HUES6 (cell line): ENCODE results near the gene PRDM16.

ENCODE experiments used
- H3K27ac ChIP-seq: 2 replicates; pipeline ENCODE4 v1.7.0; 2013; ENCODE audit warnings: low read depth, mild to moderate bottlenecking, low read length, inconsistent platforms
- H3K27me3 ChIP-seq: 2 replicates; pipeline ENCODE4 v1.6.1; 2013; ENCODE audit warnings: low read length; ENCODE audit not compliant: control insufficient read depth, insufficient read depth
- H3K36me3 ChIP-seq: 2 replicates; pipeline ENCODE4 v1.6.1; 2013; ENCODE audit warnings: low read length; ENCODE audit not compliant: control insufficient read depth, insufficient read depth
- H3K4me1 ChIP-seq: 2 replicates; pipeline ENCODE4 v1.6.1; 2013; ENCODE audit warnings: low read length; ENCODE audit not compliant: control insufficient read depth, insufficient read depth
- H3K4me3 ChIP-seq: 2 replicates; pipeline ENCODE4 v1.5.1; 2013; ENCODE audit warnings: low read depth, low read length
- H3K9ac ChIP-seq: one replicate; pipeline ENCODE4 v1.6.1; 2013; ENCODE audit warnings: mild to moderate bottlenecking, low read length
- H3K9me3 ChIP-seq: 2 replicates; pipeline ENCODE4 v1.6.1; 2013; ENCODE audit warnings: low read depth, low read length; ENCODE audit not compliant: control insufficient read depth, insufficient read depth

The PRDM16 gene

DNA sequence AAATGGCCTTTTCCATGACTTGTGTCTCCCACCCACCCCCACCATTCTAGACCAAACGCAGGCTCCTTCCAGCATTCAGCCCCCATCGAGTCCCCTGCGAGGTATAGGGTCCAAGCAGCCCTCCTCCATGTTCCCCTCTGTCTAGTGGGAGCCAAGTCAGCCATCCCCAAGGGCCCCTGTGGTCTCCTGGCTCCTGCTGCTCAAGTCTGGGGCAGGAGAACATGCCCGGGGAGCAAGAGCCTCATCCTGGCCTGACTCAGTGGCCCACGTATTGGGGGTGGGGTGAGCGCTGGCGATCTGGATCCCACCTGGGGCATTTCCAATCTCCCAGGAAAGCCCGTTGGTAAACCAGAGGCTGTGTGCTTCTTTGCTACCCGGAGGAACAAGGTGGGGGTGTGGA, 4.1 kb upstream of the PRDM16 start:
- no peak overlapping the region for H3K27ac ChIP-seq
- H3K4me3 ChIP-seq, result no peak overlapping the region
- peaks cover 96% of the 10 kb centered on the region for H3K27me3 ChIP-seq
- H3K4me1 ChIP-seq, result peaks cover 13% of the 10 kb centered on the region; the same call in 1 of the 2 replicates
- H3K9me3 ChIP-seq, result no peaks in the 10 kb centered on the region
- no peak overlapping the region for H3K9ac ChIP-seq
- H3K36me3 ChIP-seq, result no peaks in the 10 kb centered on the region

DNA sequence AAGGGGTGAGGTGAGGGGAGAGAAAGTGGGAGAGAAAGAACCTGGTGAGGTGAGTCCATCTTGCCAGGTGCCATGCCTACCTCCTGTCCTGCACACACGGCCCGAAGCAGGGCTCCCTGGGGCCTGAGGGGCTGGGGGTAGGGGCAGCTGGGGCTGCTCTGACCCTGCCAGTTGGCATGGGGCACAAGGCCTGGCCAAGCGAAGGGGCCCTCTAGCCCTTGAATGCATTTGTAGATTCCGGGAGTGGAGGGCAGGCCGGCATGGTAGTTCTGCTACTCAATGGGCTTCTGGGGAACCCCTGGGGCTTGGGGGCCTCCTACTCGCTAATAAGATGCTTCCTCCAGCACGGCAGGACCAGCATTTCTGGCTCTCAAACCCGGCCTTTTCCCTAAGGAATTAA, 3.6 kb upstream of the PRDM16 start:
- Histone ChIP-seq H3K4me1 (peaks cover 13% of the 10 kb centered on the region; the same call in 1 of the 2 replicates), H3K36me3 (no peaks in the 10 kb centered on the region), H3K27ac (no peak overlapping the region), H3K4me3 (no peak overlapping the region), H3K9ac (no peak overlapping the region), H3K27me3 (peaks cover 96% of the 10 kb centered on the region), H3K9me3 (no peaks in the 10 kb centered on the region)

DNA sequence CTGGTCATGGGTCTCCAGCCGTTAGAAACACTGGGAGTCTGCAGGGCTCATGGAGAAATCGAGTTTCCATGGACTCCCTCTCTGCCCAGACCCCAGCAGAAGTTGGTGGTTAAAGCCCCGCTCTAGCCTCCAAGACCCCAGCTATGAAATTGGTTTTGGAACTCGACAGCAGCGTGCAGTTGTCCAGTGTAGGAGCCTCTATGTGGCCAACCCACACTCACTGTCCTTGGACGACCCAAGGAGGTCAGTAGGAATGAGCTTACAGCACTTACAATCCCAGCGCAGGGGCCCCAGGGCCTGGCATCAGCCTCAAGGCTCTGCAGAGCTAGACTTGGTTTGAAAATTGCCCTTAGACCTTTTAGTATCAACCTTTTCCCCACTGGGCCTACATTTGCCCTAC, 3.2 kb upstream of the PRDM16 start:
- Histone ChIP-seq H3K27me3 (peaks cover 96% of the 10 kb centered on the region), H3K9me3 (no peaks in the 10 kb centered on the region), H3K4me1 (peaks cover 14% of the 10 kb centered on the region; the same call in 1 of the 2 replicates), H3K36me3 (no peaks in the 10 kb centered on the region), H3K9ac (no peak overlapping the region), H3K4me3 (no peak overlapping the region), H3K27ac (no peak overlapping the region)

DNA sequence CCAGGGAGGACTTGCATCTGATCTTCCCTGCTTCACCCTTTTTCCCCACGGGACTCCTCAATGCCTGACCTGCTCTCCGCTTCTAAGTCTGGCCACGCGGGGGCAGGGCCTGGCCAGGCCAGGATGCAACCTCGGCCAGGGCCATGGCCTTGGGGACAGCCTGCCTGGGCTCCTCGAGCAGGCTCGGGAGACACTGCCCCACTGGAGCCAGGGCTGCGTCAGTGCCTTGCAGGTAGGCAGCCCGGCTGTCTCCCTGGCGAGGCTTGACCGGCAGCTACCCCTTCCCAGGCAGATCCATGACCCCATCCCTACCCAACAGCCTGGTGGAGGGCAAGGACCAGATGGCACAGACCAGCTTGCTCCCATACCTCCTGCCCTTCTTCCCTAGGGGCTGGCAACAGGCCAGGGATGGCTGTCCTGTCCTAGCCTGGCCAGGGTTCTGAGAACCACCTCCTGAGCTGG, 2.7 kb upstream of the PRDM16 start:
- Histone ChIP-seq H3K27ac (no peak overlapping the region), H3K9me3 (no peaks in the 10 kb centered on the region), H3K36me3 (no peaks in the 10 kb centered on the region), H3K4me3 (no peak overlapping the region), H3K4me1 (peaks cover 18% of the 10 kb centered on the region; the same call in 1 of the 2 replicates), H3K9ac (no peak overlapping the region), H3K27me3 (peaks cover 96% of the 10 kb centered on the region)

DNA sequence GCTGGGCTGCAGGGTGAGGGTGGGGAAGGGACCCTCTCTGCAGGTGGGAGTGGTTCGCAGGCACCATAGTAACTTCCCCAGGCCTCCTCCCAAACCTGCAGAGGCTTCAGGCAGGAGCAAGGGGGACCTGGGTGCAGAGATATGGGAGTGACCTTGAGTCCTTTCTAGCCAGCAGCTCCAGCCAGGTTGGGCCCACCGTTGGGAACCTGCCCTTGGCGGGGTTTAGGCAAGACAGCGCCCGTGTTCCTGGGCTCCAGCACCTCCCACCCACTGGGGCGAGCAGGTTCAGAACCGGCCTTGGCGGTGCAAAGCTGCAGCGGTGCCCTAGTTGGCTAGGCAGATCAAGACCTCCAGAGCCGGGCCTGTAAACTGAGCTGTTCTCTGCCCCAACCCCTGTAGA, 2.2 kb upstream of the PRDM16 start:
- Histone ChIP-seq H3K4me3 (no peak overlapping the region), H3K4me1 (peaks cover 16% of the 10 kb centered on the region; the same call in 1 of the 2 replicates), H3K36me3 (no peaks in the 10 kb centered on the region), H3K27ac (no peak overlapping the region), H3K9me3 (no peaks in the 10 kb centered on the region), H3K27me3 (peaks cover 96% of the 10 kb centered on the region), H3K9ac (no peak overlapping the region)

DNA sequence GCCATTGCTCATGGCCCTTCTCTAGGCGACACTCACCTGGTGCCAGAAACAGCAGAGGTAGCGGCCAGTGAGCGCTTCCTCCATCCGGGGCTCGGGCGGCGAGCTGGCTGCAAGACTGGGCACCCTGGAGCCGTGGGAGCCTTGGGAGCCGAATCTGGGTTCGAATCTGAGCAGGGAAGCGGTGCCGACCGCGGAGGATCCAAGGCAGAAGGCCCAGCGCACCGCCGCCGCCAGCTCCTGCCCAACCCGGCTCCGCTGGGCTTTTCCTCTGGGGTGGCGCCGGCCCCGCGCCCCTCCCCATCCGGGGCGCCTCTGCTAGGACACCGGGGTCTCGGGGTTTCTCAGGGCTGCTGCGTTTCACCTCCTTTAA, 1.7 kb upstream of the PRDM16 start:
- H3K4me3 ChIP-seq, result peak overlapping the region; percentile 50
- H3K27me3 ChIP-seq, result peaks cover 96% of the 10 kb centered on the region
- H3K36me3 ChIP-seq, result no peaks in the 10 kb centered on the region
- peaks cover 17% of the 10 kb centered on the region for H3K4me1 ChIP-seq
- no peak overlapping the region for H3K9ac ChIP-seq
- H3K27ac ChIP-seq, result no peak overlapping the region
- no peaks in the 10 kb centered on the region for H3K9me3 ChIP-seq

DNA sequence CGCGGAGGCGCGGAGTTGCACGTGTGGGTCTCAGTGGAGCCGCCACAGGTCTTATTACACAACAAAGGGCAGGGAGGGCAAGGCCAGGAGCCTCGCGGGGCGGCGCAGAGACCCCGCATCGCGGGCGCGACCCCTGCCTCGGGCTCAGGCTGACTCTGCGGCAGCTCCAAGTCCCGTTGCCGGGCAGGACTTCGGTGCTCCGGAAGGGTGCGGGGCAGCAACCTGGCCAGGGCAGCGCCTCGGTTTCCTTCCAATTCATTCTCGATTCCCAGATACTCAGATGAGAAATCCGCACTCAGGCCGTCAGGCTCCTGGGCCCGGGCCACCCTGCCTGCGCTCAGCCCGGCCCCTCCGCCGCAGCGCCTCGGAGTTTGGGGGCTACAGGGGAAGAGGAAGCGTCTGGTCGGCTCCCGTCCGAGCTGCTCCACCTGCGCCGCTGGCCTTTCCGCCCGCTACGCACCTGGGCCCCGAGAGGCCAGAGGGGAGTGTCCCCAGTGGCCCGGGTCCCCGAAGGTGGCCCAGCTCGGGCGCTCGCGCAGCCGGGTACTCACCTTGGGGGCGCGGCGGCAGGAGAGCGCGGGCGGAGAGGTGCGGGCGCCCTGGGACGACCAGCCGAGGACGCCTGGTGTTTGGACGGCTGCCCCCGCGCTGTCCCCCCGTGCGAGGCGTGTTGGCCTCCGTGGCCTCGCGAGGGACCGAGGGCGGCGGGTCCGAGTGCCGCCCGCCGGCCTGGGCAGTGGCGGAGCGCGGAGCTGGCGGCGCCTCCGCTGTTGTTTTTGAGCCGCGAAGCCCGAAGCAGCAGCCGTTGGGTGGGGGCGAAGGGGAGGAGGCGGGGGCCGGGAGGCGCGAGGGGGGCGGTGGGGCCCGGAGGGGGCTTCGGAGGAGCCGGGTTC, 1.1 kb upstream of the PRDM16 start:
- Histone ChIP-seq H3K36me3 (no peaks in the 10 kb centered on the region), H3K9me3 (no peaks in the 10 kb centered on the region), H3K27ac (no peak overlapping the region), H3K4me1 (peaks cover 23% of the 10 kb centered on the region), H3K27me3 (peaks cover 96% of the 10 kb centered on the region), H3K4me3 (peak overlapping the region; percentile 50), H3K9ac (no peak overlapping the region)

DNA sequence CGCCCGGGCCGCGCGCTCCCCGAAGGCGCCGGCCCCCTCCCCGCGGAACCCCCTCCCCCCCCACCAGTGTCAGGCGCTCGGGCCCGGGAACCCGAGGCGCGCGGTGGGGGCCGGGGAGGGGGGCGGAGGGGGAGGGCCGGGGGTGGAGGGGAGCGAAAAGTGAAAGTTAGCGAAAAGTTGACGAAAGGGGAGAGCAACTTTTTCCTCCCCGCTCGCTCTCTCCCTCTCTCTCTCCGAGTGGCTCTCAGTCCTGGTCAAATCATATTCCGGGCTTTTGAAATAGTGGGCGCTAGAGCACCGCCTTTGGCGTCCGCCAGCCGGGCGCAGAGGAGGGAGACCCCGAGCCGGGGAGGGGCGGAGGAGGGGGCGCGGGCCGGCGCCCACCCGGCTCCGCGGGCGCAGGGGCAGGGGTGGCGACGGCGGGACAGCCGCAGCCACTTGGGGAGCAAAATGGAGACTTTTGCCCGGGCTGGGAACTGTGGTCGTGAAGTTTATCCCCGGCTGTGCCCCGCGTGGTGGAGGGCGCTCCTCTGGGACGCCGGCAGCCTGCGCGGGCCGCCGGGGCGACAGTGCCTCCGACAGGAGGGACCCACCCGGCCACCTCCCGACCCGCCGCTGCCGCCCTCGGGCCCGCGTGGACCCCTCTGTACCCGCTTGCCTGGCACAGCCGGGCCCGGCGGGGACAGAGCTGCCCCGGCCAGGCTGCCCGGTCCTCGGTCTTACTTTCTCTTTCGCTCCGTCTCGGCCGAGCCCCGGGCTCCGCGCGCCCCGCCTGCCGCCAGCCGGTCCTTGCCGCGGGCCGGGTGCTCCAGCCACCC, 697 bp downstream of the PRDM16 start:
- Histone ChIP-seq H3K9me3 (no peaks in the 10 kb centered on the region), H3K27me3 (peaks cover 96% of the 10 kb centered on the region), H3K36me3 (no peaks in the 10 kb centered on the region), H3K27ac (no peak overlapping the region), H3K4me1 (peaks cover 27% of the 10 kb centered on the region), H3K9ac (no peak overlapping the region), H3K4me3 (peak overlapping the region; percentile 57)

DNA sequence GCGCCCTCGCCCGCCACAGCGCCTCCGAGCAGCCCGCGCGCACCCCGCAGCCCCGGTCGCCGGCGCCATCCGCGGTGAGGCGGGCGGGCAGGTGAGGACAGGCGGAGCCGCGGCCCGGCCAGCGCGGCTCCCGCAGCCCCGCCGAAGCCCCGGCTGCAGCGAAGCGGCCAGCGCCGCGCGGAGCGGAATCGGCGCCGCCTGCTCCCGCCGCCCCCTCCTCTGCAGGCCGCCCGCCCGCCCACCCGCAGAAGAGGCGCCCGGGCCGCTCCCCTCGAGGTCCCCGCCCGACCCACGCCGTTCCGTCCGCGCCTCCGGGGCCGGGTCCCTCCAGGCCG, 1.3 kb downstream of the PRDM16 start:
- Histone ChIP-seq H3K9ac (no peak overlapping the region), H3K4me1 (peaks cover 27% of the 10 kb centered on the region), H3K36me3 (no peaks in the 10 kb centered on the region), H3K9me3 (no peaks in the 10 kb centered on the region), H3K27me3 (peaks cover 96% of the 10 kb centered on the region), H3K27ac (no peak overlapping the region), H3K4me3 (peak overlapping the region; percentile 57)

DNA sequence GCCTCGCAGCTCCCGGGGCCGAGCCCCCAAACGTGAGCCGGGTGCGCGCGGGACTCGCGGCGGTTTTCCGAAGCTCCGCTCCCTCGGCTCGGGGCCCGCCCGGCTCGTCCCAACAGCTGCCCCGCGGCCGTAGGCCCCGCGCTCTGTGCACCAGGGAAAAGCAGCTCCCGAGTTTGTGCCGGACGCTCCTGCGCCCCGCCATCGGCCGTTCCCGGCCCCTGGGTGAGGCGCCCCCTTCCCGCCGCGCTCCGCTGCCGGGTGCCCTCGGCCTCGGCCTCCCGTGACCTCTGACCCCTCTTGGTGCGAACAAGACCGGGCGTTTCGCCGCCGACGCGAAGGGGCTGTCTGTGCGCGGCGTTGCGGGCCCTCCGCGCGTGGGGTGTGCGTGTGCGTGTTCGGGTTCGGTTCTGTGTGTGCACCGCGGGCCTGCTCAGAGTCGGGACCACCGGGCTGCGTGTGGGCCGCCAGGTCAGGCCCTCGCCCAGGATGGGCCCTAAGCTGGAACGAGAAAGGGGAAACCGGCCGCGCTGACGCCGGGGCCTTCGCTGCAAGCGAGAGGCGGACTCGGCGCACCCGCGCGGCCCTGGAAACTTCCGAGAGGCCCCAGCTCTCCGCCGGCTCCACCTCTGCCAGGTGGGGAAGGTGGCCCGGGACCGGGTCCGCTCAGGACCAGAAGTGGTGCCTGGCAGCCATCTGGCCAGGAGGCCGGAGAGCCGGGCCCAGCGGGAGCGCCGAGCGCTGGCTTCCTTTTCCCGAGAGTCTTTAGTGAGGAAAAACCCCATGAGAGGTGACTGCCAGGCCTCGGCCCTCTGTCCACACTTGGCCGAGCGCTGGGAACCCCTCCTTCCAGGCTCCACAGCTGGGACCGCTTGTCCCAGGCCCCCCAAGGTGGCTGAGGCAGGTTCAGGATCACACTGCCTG, 1.9 kb downstream of the PRDM16 start:
- H3K4me3 ChIP-seq, result peak overlapping the region; percentile 52
- H3K4me1 ChIP-seq, result peaks cover 27% of the 10 kb centered on the region
- no peaks in the 10 kb centered on the region for H3K9me3 ChIP-seq
- H3K9ac ChIP-seq, result no peak overlapping the region
- peaks cover 96% of the 10 kb centered on the region for H3K27me3 ChIP-seq
- H3K36me3 ChIP-seq, result no peaks in the 10 kb centered on the region
- no peak overlapping the region for H3K27ac ChIP-seq
